Activated CD4-positive, alpha-beta memory T cell treated with anti-CD3 and anti-CD28 coated beads, Interleukin-2, amount 10 ng/mL, durations not matched to agents 7 days and 5 days (primary cell): Measurements from ENCODE around the gene GHRH. TPM values are rescaled to one million over a fixed set of nuclear protein-coding genes. Genes with fewer than 3 reads are reported as not detected.

Experiments used
- CTCF ChIA-PET: fragments of 350-600 bp; sonication (Branson Sonifier 250); formaldehyde crosslinking; loops from one replicate; lab custom pipeline; 2021; ENCODE audit warnings: antibody characterized with exemption, inconsistent platforms; lab: Charles Lee
- POLR2A ChIA-PET: fragments of 350-600 bp; sonication (Branson Sonifier 250); formaldehyde crosslinking; loops from one replicate; lab custom pipeline; 2021; ENCODE audit warnings: antibody characterized with exemption; lab: Charles Lee
- DNase-seq: peaks from one replicate; pipeline ENCODE4 v3.0.0-alpha.2; 2020
- H3K27ac Mint-ChIP-seq: one replicate; pipeline ENCODE4 v1.8.0; 2021; ENCODE audit warnings: mild to moderate bottlenecking, mixed read lengths
- H3K27me3 Mint-ChIP-seq: one replicate; pipeline ENCODE4 v1.8.0; 2021; ENCODE audit warnings: mixed read lengths
- H3K36me3 Mint-ChIP-seq: one replicate; pipeline ENCODE4 v1.8.0; 2021; ENCODE audit warnings: low read depth, mixed read lengths
- H3K4me1 Mint-ChIP-seq: one replicate; pipeline ENCODE4 v1.8.0; 2021; ENCODE audit warnings: mixed read lengths
- H3K4me3 Mint-ChIP-seq: one replicate; pipeline ENCODE4 v1.8.0; 2021; ENCODE audit warnings: mild to moderate bottlenecking, mixed read lengths
- H3K9me3 Mint-ChIP-seq: one replicate; pipeline ENCODE4 v1.8.0; 2021; ENCODE audit warnings: mixed read lengths
- total RNA-seq, 2 experiments: library from RNA; stranded (reverse); gene quantifications; one replicate each; pipeline ENCODE4 v1.2.3, GENCODE V29; 2021

Gene GHRH
- total RNA-seq, 2 experiments from 2014 or later, result not detected

GRCh38 chr20:37298190-37298939 lies 36.8 kb upstream of the GHRH start:
- Mint-ChIP-seq H3K36me3 (peaks cover 44% of the 10 kb centered on the region), H3K4me3 (no peak overlapping the region), H3K9me3 (no peaks in the 10 kb centered on the region), H3K27me3 (no peaks in the 10 kb centered on the region), H3K4me1 (peaks cover 42% of the 10 kb centered on the region), H3K27ac (peak overlapping the region; percentile 16)
- POLR2A ChIA-PET, result interaction anchor here (1.1 to 1.6 kb wide), 2 partner anchors 8 to 9 kb away, joined by 3 to 6 read pairs; partner anchors contain the start of gene MANBAL
- CTCF ChIA-PET, result no interaction called here
- DNase-seq, result no peak

- Mint-ChIP-seq H3K27ac (no peak overlapping the region), H3K36me3 (peaks cover 42% of the 10 kb centered on the region), H3K4me3 (no peak overlapping the region), H3K4me1 (peaks cover 45% of the 10 kb centered on the region), H3K27me3 (no peaks in the 10 kb centered on the region), H3K9me3 (no peaks in the 10 kb centered on the region)
- DNase-seq, result no peak
- ChIA-PET CTCF (no interaction called here), POLR2A (no interaction called here)
These were observed 35.6 kb upstream of the GHRH start for GRCh38 chr20:37297066-37297736.

GRCh38 chr20:37296371-37296770 lies 34.8 kb upstream of the GHRH start:
- H3K4me3 Mint-ChIP-seq, result no peak overlapping the region
- H3K9me3 Mint-ChIP-seq, result no peaks in the 10 kb centered on the region
- no peak for DNase-seq
- POLR2A ChIA-PET, result no interaction called here
- H3K27me3 Mint-ChIP-seq, result no peaks in the 10 kb centered on the region
- peaks cover 39% of the 10 kb centered on the region for H3K36me3 Mint-ChIP-seq
- CTCF ChIA-PET, result no interaction called here
- peaks cover 50% of the 10 kb centered on the region for H3K4me1 Mint-ChIP-seq
- no peak overlapping the region for H3K27ac Mint-ChIP-seq

- H3K4me3 Mint-ChIP-seq, result no peak overlapping the region
- peaks cover 37% of the 10 kb centered on the region for H3K36me3 Mint-ChIP-seq
- CTCF ChIA-PET, result no interaction called here
- H3K9me3 Mint-ChIP-seq, result no peaks in the 10 kb centered on the region
- POLR2A ChIA-PET, result no interaction called here
- no peaks in the 10 kb centered on the region for H3K27me3 Mint-ChIP-seq
- peaks cover 58% of the 10 kb centered on the region for H3K4me1 Mint-ChIP-seq
- H3K27ac Mint-ChIP-seq, result no peak overlapping the region
- no peak for DNase-seq
These were observed 34.0 kb upstream of the GHRH start for GRCh38 chr20:37295595-37295994.

- H3K4me1 Mint-ChIP-seq, result peaks cover 57% of the 10 kb centered on the region
These were observed 33.4 kb upstream of the GHRH start for GRCh38 chr20:37295001-37295400.

GRCh38 chr20:37294262-37294981 lies 32.8 kb upstream of the GHRH start:
- Mint-ChIP-seq H3K4me3 (no peak overlapping the region), H3K27ac (no peak overlapping the region), H3K27me3 (no peaks in the 10 kb centered on the region), H3K4me1 (peaks cover 58% of the 10 kb centered on the region), H3K9me3 (no peaks in the 10 kb centered on the region), H3K36me3 (peaks cover 27% of the 10 kb centered on the region)
- ChIA-PET POLR2A (no interaction called here), CTCF (interaction anchor here (0.6 kb wide), 1 partner anchor 89 kb away, joined by 3 read pairs; no protein-coding TSS in a partner anchor)
- no peak for DNase-seq

More at GRCh38 chr20:37295001-37295400, 33.4 kb upstream of the GHRH start:
- ChIA-PET POLR2A (no interaction called here), CTCF (no interaction called here)
- Mint-ChIP-seq H3K4me3 (no peak overlapping the region), H3K9me3 (no peaks in the 10 kb centered on the region), H3K27me3 (no peaks in the 10 kb centered on the region), H3K36me3 (peaks cover 31% of the 10 kb centered on the region), H3K27ac (no peak overlapping the region)
- DNase-seq, result no peak

- POLR2A ChIA-PET, result interaction anchor here (1.0 kb wide), 1 partner anchor 16 kb away, joined by 3 read pairs; no protein-coding TSS in a partner anchor
- Mint-ChIP-seq H3K9me3 (no peaks in the 10 kb centered on the region), H3K27ac (no peak overlapping the region), H3K4me3 (no peak overlapping the region), H3K27me3 (no peaks in the 10 kb centered on the region), H3K4me1 (peaks cover 61% of the 10 kb centered on the region), H3K36me3 (peaks cover 25% of the 10 kb centered on the region)
- CTCF ChIA-PET, result no interaction called here
- DNase-seq, result no peak
These were observed 31.8 kb upstream of the GHRH start for GRCh38 chr20:37293301-37293943.

- H3K27ac Mint-ChIP-seq, result no peak overlapping the region
- peaks cover 23% of the 10 kb centered on the region for H3K36me3 Mint-ChIP-seq
- peaks cover 53% of the 10 kb centered on the region for H3K4me1 Mint-ChIP-seq
- H3K27me3 Mint-ChIP-seq, result peaks cover 2% of the 10 kb centered on the region
- ChIA-PET POLR2A (no interaction called here), CTCF (no interaction called here)
- no peak for DNase-seq
- no peak overlapping the region for H3K4me3 Mint-ChIP-seq
- no peaks in the 10 kb centered on the region for H3K9me3 Mint-ChIP-seq
These were observed 30.1 kb upstream of the GHRH start for GRCh38 chr20:37291724-37292126.

GRCh38 chr20:37290158-37290810 lies 28.7 kb upstream of the GHRH start:
- Mint-ChIP-seq H3K9me3 (no peaks in the 10 kb centered on the region), H3K27ac (peak overlapping the region; percentile 52), H3K4me3 (peak overlapping the region; percentile 88), H3K4me1 (peaks cover 42% of the 10 kb centered on the region), H3K27me3 (peaks cover 2% of the 10 kb centered on the region), H3K36me3 (peaks cover 18% of the 10 kb centered on the region)
- DNase-seq, result no peak
- POLR2A ChIA-PET, result interaction anchor here (0.9 to 2.1 kb wide), 10 partner anchors 9 to 236 kb away, joined by 3 to 11 read pairs (median 4); partner anchors contain the start of genes MROH8 and RPN2
- CTCF ChIA-PET, result interaction anchor here (1.2 to 1.4 kb wide), 3 partner anchors 20 to 95 kb away, joined by 4 read pairs; no protein-coding TSS in a partner anchor

- no peak overlapping the region for H3K27ac Mint-ChIP-seq
- ChIA-PET POLR2A (interaction anchor here (1.4 kb wide), 1 partner anchor 14 kb away, joined by 4 read pairs; no protein-coding TSS in a partner anchor), CTCF (interaction anchor here (1.1 kb wide), 1 partner anchor 83 kb away, joined by 3 read pairs; no protein-coding TSS in a partner anchor)
- peaks cover 12% of the 10 kb centered on the region for H3K36me3 Mint-ChIP-seq
- H3K4me1 Mint-ChIP-seq, result peaks cover 26% of the 10 kb centered on the region
- no peak for DNase-seq
- no peak overlapping the region for H3K4me3 Mint-ChIP-seq
- peaks cover 5% of the 10 kb centered on the region for H3K27me3 Mint-ChIP-seq
- H3K9me3 Mint-ChIP-seq, result no peaks in the 10 kb centered on the region
These were observed 26.5 kb upstream of the GHRH start for GRCh38 chr20:37288091-37288490.

- no peak for DNase-seq
- Mint-ChIP-seq H3K4me3 (no peak overlapping the region), H3K27me3 (peaks cover 8% of the 10 kb centered on the region), H3K36me3 (no peaks in the 10 kb centered on the region), H3K9me3 (no peaks in the 10 kb centered on the region), H3K27ac (no peak overlapping the region), H3K4me1 (peaks cover 13% of the 10 kb centered on the region)
- ChIA-PET CTCF (interaction anchor here (0.8 kb wide), 1 partner anchor 16 kb away, joined by 3 read pairs; no protein-coding TSS in a partner anchor), POLR2A (interaction anchor here (1.4 kb wide), 1 partner anchor 190 kb away, joined by 4 read pairs; the partner anchor contains the start of gene RBL1)
These were observed 24.2 kb upstream of the GHRH start for GRCh38 chr20:37285664-37286374.
